KMS-11 (cell line): Measurements from ENCODE around the gene MICAL2.
"Not testable (repeated sequence)": the region's sequence is repeated elsewhere in the genome, so short reads cannot be mapped to it uniquely, and the experiment has no call there.

ENCODE experiments used
- H2AFZ ChIP-seq: fragments of 200-600 bp; sonication (generic); 2 replicates; pipeline ENCODE4 v1.6.1; 2016; ENCODE audit warnings: antibody characterized with exemption, mixed run types, low read depth
- H3K27ac ChIP-seq: fragments of 200-600 bp; sonication (generic); 2 replicates; pipeline ENCODE4 v1.6.1; 2016; ENCODE audit warnings: mild to moderate bottlenecking, mixed run types
- H3K27me3 ChIP-seq: fragments of 200-600 bp; sonication (generic); 2 replicates; pipeline ENCODE4 v1.6.1; 2017; ENCODE audit warnings: mild to moderate bottlenecking, low read depth, mixed run types, moderate library complexity; ENCODE audit not compliant: insufficient read depth
- H3K36me3 ChIP-seq: fragments of 200-600 bp; sonication (generic); 2 replicates; pipeline ENCODE4 v1.6.1; 2017; ENCODE audit warnings: mild to moderate bottlenecking, mixed run types; ENCODE audit not compliant: insufficient read depth
- H3K4me1 ChIP-seq: fragments of 200-600 bp; sonication (generic); 2 replicates; pipeline ENCODE4 v1.6.1; 2016; ENCODE audit warnings: mild to moderate bottlenecking, low read depth, mixed run types; ENCODE audit not compliant: poor library complexity, severe bottlenecking
- H3K4me2 ChIP-seq: fragments of 200-600 bp; sonication (generic); 2 replicates; pipeline ENCODE4 v1.7.0; 2016; ENCODE audit warnings: mild to moderate bottlenecking, mixed run types
- H3K4me3 ChIP-seq: fragments of 200-600 bp; sonication (generic); IDR thresholded peaks from 2 replicates; pipeline ENCODE4 v1.6.1; 2017; ENCODE audit warnings: low read depth, low read length, mixed read lengths; ENCODE audit not compliant: insufficient read depth
- H3K79me2 ChIP-seq: fragments of 200-600 bp; sonication (generic); 2 replicates; pipeline ENCODE4 v1.6.1; 2016; ENCODE audit warnings: low read depth, mixed run types; ENCODE audit not compliant: insufficient read depth
- H3K9ac ChIP-seq: fragments of 200-600 bp; sonication (generic); 2 replicates; pipeline ENCODE4 v1.6.1; 2016; ENCODE audit warnings: mild to moderate bottlenecking, mixed run types
- H4K20me1 ChIP-seq: fragments of 200-600 bp; sonication (generic); 2 replicates; pipeline ENCODE4 v1.6.1; 2016; ENCODE audit warnings: mild to moderate bottlenecking, mixed run types; ENCODE audit not compliant: insufficient read depth
- CTCF ChIP-seq: fragments of 200-600 bp; sonication (generic); conservative IDR thresholded peaks from 2 replicates; pipeline ENCODE4 v1.6.1; 2017; ENCODE audit warnings: low read depth, mild to moderate bottlenecking, antibody characterized with exemption, low read length, moderate library complexity, mixed read lengths

MICAL2 gene

DNA sequence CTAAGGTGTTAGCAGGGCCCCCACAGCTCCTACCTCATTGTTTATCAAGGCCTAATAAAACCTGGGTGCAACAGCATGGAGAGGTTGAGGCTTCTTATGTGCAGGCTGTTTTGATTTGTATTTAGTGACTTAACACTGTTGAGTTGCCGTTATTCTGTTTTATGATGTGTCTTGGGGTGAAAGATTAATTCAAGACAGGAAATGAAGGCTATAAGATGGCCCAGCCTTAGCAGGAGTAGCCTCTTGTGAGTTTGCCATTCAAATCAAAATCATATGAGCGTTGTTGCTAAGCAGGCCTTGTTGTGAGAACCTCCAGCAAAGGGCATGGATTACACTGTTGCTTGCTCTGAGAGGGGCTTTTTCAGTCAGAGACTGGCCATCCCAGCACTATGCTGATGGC, 31.8 kb downstream of the MICAL2 start:
- H2AFZ ChIP-seq: no peak overlapping the region
- no peak overlapping the region for H3K4me3 ChIP-seq
- H3K9ac ChIP-seq: no peak overlapping the region
- no peaks in the 10 kb centered on the region for H3K36me3 ChIP-seq
- no peak overlapping the region for H3K4me2 ChIP-seq
- TF ChIP-seq CTCF: no peak
- no peaks in the 10 kb centered on the region for H4K20me1 ChIP-seq
- no peaks in the 10 kb centered on the region for H3K27me3 ChIP-seq
- no peaks in the 10 kb centered on the region for H3K79me2 ChIP-seq
- peaks cover 11% of the 10 kb centered on the region for H3K4me1 ChIP-seq
- H3K27ac ChIP-seq: no peak overlapping the region

DNA sequence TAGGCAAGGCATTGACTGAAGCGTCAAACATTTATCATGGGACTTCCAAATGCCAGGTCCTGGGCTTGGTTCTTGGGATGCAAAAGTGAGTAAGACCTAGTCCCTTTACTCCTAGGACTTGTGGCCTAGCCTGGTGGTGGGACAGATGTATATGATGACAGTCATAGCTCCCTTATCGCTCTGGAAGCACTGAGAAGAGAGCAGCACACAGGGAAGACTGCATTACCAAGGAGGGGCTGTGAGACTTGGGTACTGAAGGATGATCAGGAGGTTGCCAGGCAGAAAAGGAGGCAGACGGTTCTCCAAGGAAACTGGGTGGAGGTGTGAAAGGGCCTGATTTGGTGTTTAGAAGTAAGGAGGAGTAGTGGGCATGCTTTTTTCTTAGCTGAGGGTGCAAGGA, 32.5 kb downstream of the MICAL2 start:
- Histone ChIP-seq H3K4me2 (no peak overlapping the region), H3K36me3 (no peaks in the 10 kb centered on the region), H2AFZ (no peak overlapping the region), H3K27ac (no peak overlapping the region), H3K4me3 (no peak overlapping the region), H4K20me1 (no peaks in the 10 kb centered on the region), H3K27me3 (no peaks in the 10 kb centered on the region), H3K79me2 (no peaks in the 10 kb centered on the region), H3K9ac (no peak overlapping the region), H3K4me1 (peaks cover 11% of the 10 kb centered on the region)
- no peak for TF ChIP-seq CTCF

- no peak overlapping the region for H3K4me2 ChIP-seq
- no peak overlapping the region for H3K27ac ChIP-seq
- peaks cover 11% of the 10 kb centered on the region for H3K4me1 ChIP-seq
- no peaks in the 10 kb centered on the region for H3K79me2 ChIP-seq
- H3K27me3 ChIP-seq: no peaks in the 10 kb centered on the region
- no peaks in the 10 kb centered on the region for H4K20me1 ChIP-seq
- no peaks in the 10 kb centered on the region for H3K36me3 ChIP-seq
- TF ChIP-seq CTCF: no peak
- H2AFZ ChIP-seq: no peak overlapping the region
- no peak overlapping the region for H3K4me3 ChIP-seq
- H3K9ac ChIP-seq: no peak overlapping the region
These were observed 33.3 kb downstream of the MICAL2 start for GRCh38 chr11:12143461-12144258.

- Histone ChIP-seq H3K79me2 (no peaks in the 10 kb centered on the region), H3K4me2 (no peak overlapping the region), H3K4me3 (no peak overlapping the region), H3K36me3 (no peaks in the 10 kb centered on the region), H3K9ac (no peak overlapping the region), H2AFZ (no peak overlapping the region), H3K27me3 (no peaks in the 10 kb centered on the region), H3K27ac (no peak overlapping the region), H3K4me1 (peaks cover 11% of the 10 kb centered on the region), H4K20me1 (no peaks in the 10 kb centered on the region)
- no peak for TF ChIP-seq CTCF
These were observed 34.2 kb downstream of the MICAL2 start for GRCh38 chr11:12144330-12145174.

- not testable (repeated sequence) for H3K79me2 ChIP-seq, H3K9ac ChIP-seq, H3K36me3 ChIP-seq, H3K4me1 ChIP-seq, H2AFZ ChIP-seq, H3K4me3 ChIP-seq, H3K27me3 ChIP-seq, H3K27ac ChIP-seq, H3K4me2 ChIP-seq, H4K20me1 ChIP-seq
These were observed 36.3 kb downstream of the MICAL2 start for GRCh38 chr11:12146678-12147077.
